SKM-1 (cell line): ENCODE results near the gene CISH.

Experiments used
- DNase-seq: peaks from one replicate; lab custom pipeline; 2025; ENCODE audit not compliant: unreplicated experiment; lab: John Stamatoyannopoulos, UW

The CISH gene

GRCh38 chr3:50600141-50600753 is 11.3 kb downstream of the CISH start:
- no peak for DNase-seq

- no peak for DNase-seq
These were observed 11.9 kb downstream of the CISH start for GRCh38 chr3:50599716-50600118.

GRCh38 chr3:50599115-50599715 is 12.4 kb downstream of the CISH start:
- no peak for DNase-seq

GRCh38 chr3:50594253-50594785 is 17.3 kb downstream of the CISH start:
- no peak for DNase-seq

GRCh38 chr3:50592568-50592967 is 19.0 kb downstream of the CISH start:
- no peak for DNase-seq

GRCh38 chr3:50591196-50591741 is 20.3 kb downstream of the CISH start:
- DNase-seq: no peak

GRCh38 chr3:50588759-50589433 is 22.7 kb downstream of the CISH start:
- no peak for DNase-seq

GRCh38 chr3:50587806-50588758 is 23.5 kb downstream of the CISH start:
- no peak for DNase-seq

- DNase-seq: no peak
These were observed 24.2 kb downstream of the CISH start for GRCh38 chr3:50587373-50587772.

GRCh38 chr3:50586763-50587070 is 24.9 kb downstream of the CISH start:
- DNase-seq: no peak

GRCh38 chr3:50585919-50586762 is 25.4 kb downstream of the CISH start:
- no peak for DNase-seq

GRCh38 chr3:50584391-50584790 is 27.2 kb downstream of the CISH start:
- DNase-seq: peak; percentile 30

GRCh38 chr3:50583897-50584296 is 27.7 kb downstream of the CISH start:
- no peak for DNase-seq

GRCh38 chr3:50582083-50582482 is 29.5 kb downstream of the CISH start:
- no peak for DNase-seq

- DNase-seq: no peak
These were observed 30.1 kb downstream of the CISH start for GRCh38 chr3:50581459-50581842.

GRCh38 chr3:50580683-50581458 is 30.7 kb downstream of the CISH start:
- no peak for DNase-seq

- no peak for DNase-seq
These were observed 34.2 kb downstream of the CISH start for GRCh38 chr3:50577348-50577747.

GRCh38 chr3:50575372-50575771 is 36.2 kb downstream of the CISH start:
- no peak for DNase-seq

- DNase-seq: no peak
These were observed 37.1 kb downstream of the CISH start for GRCh38 chr3:50574444-50574831.
